Osteoblast (primary cell): Measurements from ENCODE around the gene POU6F2. TPM values are rescaled to one million over a fixed set of nuclear protein-coding genes. Genes with fewer than 3 reads are reported as not detected.
"Not testable (repeated sequence)": the region's sequence is repeated elsewhere in the genome, so short reads cannot be mapped to it uniquely, and the experiment has no call there.

Source experiments
- DNase-seq: peaks from one replicate; pipeline ENCODE4 v3.0.0; 2011; ENCODE audit warnings: low spot score, mixed read lengths; ENCODE audit not compliant: insufficient read length; ENCODE audit errors: missing footprints
- H2AFZ ChIP-seq: 2 replicates; pipeline ENCODE4 v1.6.0; 2011; ENCODE audit warnings: mild to moderate bottlenecking, low read length
- H3K27ac ChIP-seq: 2 replicates; pipeline ENCODE4 v1.5.1; 2011; ENCODE audit warnings: mild to moderate bottlenecking, low read depth, low read length, moderate library complexity
- H3K27me3 ChIP-seq: 2 replicates; pipeline ENCODE4 v1.6.0; 2012; ENCODE audit warnings: mild to moderate bottlenecking, control low read depth, inconsistent platforms, low read length, moderate library complexity; ENCODE audit not compliant: insufficient read depth
- H3K36me3 ChIP-seq: 2 replicates; pipeline ENCODE4 v1.5.1; 2011; ENCODE audit warnings: mild to moderate bottlenecking, low read length, control low read depth, moderate library complexity; ENCODE audit not compliant: insufficient read depth
- H3K4me1 ChIP-seq: 2 replicates; pipeline ENCODE4 v1.5.1; 2011; ENCODE audit warnings: mild to moderate bottlenecking, low read length, control low read depth, moderate library complexity; ENCODE audit not compliant: insufficient read depth
- H3K4me2 ChIP-seq: 2 replicates; pipeline ENCODE4 v1.6.0; 2011; ENCODE audit warnings: mild to moderate bottlenecking, low read length; ENCODE audit not compliant: insufficient read depth
- H3K4me3 ChIP-seq: fragments of 200-600 bp; sonication (generic); 3 replicates; pipeline ENCODE4 v1.5.1; 2012; ENCODE audit warnings: mild to moderate bottlenecking, low read length, inconsistent platforms; ENCODE audit not compliant: insufficient read depth
- H3K79me2 ChIP-seq: 2 replicates; pipeline ENCODE4 v1.6.0; 2012; ENCODE audit warnings: mild to moderate bottlenecking, low read length, control low read depth, inconsistent platforms; ENCODE audit not compliant: insufficient read depth
- H3K9me3 ChIP-seq: 2 replicates; pipeline ENCODE4 v1.5.1; 2011; ENCODE audit warnings: low read depth, low read length, control low read depth
- H4K20me1 ChIP-seq: 2 replicates; pipeline ENCODE4 v1.6.0; 2012; ENCODE audit warnings: mild to moderate bottlenecking, low read length, control low read depth; ENCODE audit not compliant: insufficient read depth
- CTCF ChIP-seq: IDR thresholded peaks from 2 replicates; pipeline ENCODE4 v1.5.1; 2011; ENCODE audit warnings: mild to moderate bottlenecking, low read depth, low read length, moderate library complexity; ENCODE audit errors: extremely low read depth
- total RNA-seq: library from RNA; depleted of rRNA; stranded (reverse); fragments of >200 nt; gene quantifications from 2 replicates; pipeline ENCODE4 v1.2.3, GENCODE V29; 2012

Gene POU6F2
- total RNA-seq, 1 donor = not detected

- Histone ChIP-seq H3K4me3 (no peak overlapping the region), H3K4me1 (no peaks in the 10 kb centered on the region), H3K27ac (no peak overlapping the region), H3K27me3 (no peaks in the 10 kb centered on the region), H3K79me2 (no peaks in the 10 kb centered on the region), H2AFZ (no peak overlapping the region), H3K4me2 (no peak overlapping the region), H4K20me1 (no peaks in the 10 kb centered on the region), H3K36me3 (no peaks in the 10 kb centered on the region), H3K9me3 (no peaks in the 10 kb centered on the region)
- TF ChIP-seq CTCF = no peak
- no peak for DNase-seq
Measured at GRCh38 chr7:39324139-39324760, 346.5 kb downstream of the POU6F2 start.

- H4K20me1 ChIP-seq, H3K4me1 ChIP-seq, H3K4me3 ChIP-seq, H2AFZ ChIP-seq, H3K36me3 ChIP-seq, DNase-seq, H3K79me2 ChIP-seq, H3K9me3 ChIP-seq, H3K27ac ChIP-seq, H3K4me2 ChIP-seq, H3K27me3 ChIP-seq: not testable (repeated sequence)
Measured at GRCh38 chr7:39331607-39332006, 353.9 kb downstream of the POU6F2 start.

GRCh38 chr7:39332142-39332541 is 354.4 kb downstream of the POU6F2 start:
- H3K79me2 ChIP-seq = no peaks in the 10 kb centered on the region
- H3K27ac ChIP-seq = no peak overlapping the region
- TF ChIP-seq CTCF = no peak
- H4K20me1 ChIP-seq = no peaks in the 10 kb centered on the region
- no peak for DNase-seq
- no peaks in the 10 kb centered on the region for H3K4me1 ChIP-seq
- H2AFZ ChIP-seq = no peak overlapping the region
- H3K36me3 ChIP-seq = no peaks in the 10 kb centered on the region
- H3K27me3 ChIP-seq = no peaks in the 10 kb centered on the region
- no peaks in the 10 kb centered on the region for H3K9me3 ChIP-seq
- no peak overlapping the region for H3K4me3 ChIP-seq
- no peak overlapping the region for H3K4me2 ChIP-seq

GRCh38 chr7:39333701-39334100 is 356.0 kb downstream of the POU6F2 start:
- H3K4me3 ChIP-seq = no peak overlapping the region
- no peaks in the 10 kb centered on the region for H3K79me2 ChIP-seq
- no peaks in the 10 kb centered on the region for H4K20me1 ChIP-seq
- H3K27me3 ChIP-seq = no peaks in the 10 kb centered on the region
- no peaks in the 10 kb centered on the region for H3K36me3 ChIP-seq
- TF ChIP-seq CTCF = no peak
- no peak overlapping the region for H3K4me2 ChIP-seq
- H3K9me3 ChIP-seq = no peaks in the 10 kb centered on the region
- H3K27ac ChIP-seq = no peak overlapping the region
- no peak for DNase-seq
- H3K4me1 ChIP-seq = no peaks in the 10 kb centered on the region
- H2AFZ ChIP-seq = no peak overlapping the region
